ENCODE measurements around the gene PLEKHO1. TPM values are rescaled to one million over a fixed set of nuclear protein-coding genes. Genes with fewer than 3 reads are reported as not detected.
"Not testable (repeated sequence)": the region's sequence is repeated elsewhere in the genome, so short reads cannot be mapped to it uniquely, and the experiment has no call there.

Gene PLEKHO1
- total and polyA plus RNA-seq, 2 donors (not counting 1 experiment from before 2014, with no cell fraction given): 48.3 to 65.6 TPM

GRCh38 chr1:150194381-150195031 lies 44.8 kb downstream of the PLEKHO1 start:
- Histone ChIP-seq H3K36me3 (ENCODE audit: control insufficient read depth, insufficient read depth, low read length) (no peaks in the 10 kb centered on the region), H4K20me1 (ENCODE audit: control insufficient read depth, extremely low read depth, insufficient read depth, low read length) (no peaks in the 10 kb centered on the region), H3K9me3 (ENCODE audit: control insufficient read depth, insufficient read depth, low read depth, low read length) (no peaks in the 10 kb centered on the region), H3K4me3 (replicated peaks in 1 of 4; ENCODE audit: control extremely low read depth in 1 of 4, insufficient read depth in 1 of 4, low read depth in 3 of 4, low read length in 4 of 4) (no peak overlapping the region), H3K4me1 (ENCODE audit: control insufficient read depth, extremely low read depth, insufficient read depth, low read length) (peaks cover 5% of the 10 kb centered on the region), H3K27me3 (ENCODE audit: control insufficient read depth, insufficient read depth, low read length) (no peaks in the 10 kb centered on the region), H3K79me2 (ENCODE audit: control insufficient read depth, insufficient read depth, low read length) (no peaks in the 10 kb centered on the region), H3K27ac (ENCODE audit: insufficient read depth, low read length) (no peak overlapping the region), H2AFZ (ENCODE audit: low read length) (peak overlapping the region; percentile 59), H3K9ac (ENCODE audit: insufficient read depth, low read length) (no peak overlapping the region), H3K4me2 (ENCODE audit: extremely low read depth, insufficient read depth, low read length) (no peak overlapping the region)
- no peak for TF ChIP-seq CTCF (conservative IDR thresholded peaks at IDR 0.05 in 1 of 2, IDR thresholded peaks at IDR 0.05 in 1 of 2; ENCODE audit: low read depth in 1 of 2, low read length in 2 of 2)
- TF ChIP-seq EZH2 (IDR thresholded peaks at IDR 0.05; ENCODE audit: low read length, missing control alignments): no peak
- peak in 1 of 2 donors; percentile 81 for DNase-seq (ENCODE audit: low read depth in 2 of 2)

- Histone ChIP-seq H3K36me3 (ENCODE audit: control insufficient read depth, insufficient read depth, low read length) (no peaks in the 10 kb centered on the region), H3K9ac (ENCODE audit: insufficient read depth, low read length) (no peak overlapping the region)
- TF ChIP-seq EZH2 (IDR thresholded peaks at IDR 0.05; ENCODE audit: low read length, missing control alignments): no peak
- TF ChIP-seq CTCF (conservative IDR thresholded peaks at IDR 0.05 in 1 of 2, IDR thresholded peaks at IDR 0.05 in 1 of 2; ENCODE audit: low read depth in 1 of 2, low read length in 2 of 2): no peak
These were observed 46.7 kb downstream of the PLEKHO1 start for GRCh38 chr1:150196417-150196816.

GRCh38 chr1:150207281-150207971 lies 57.7 kb downstream of the PLEKHO1 start:
- Histone ChIP-seq H3K79me2 (ENCODE audit: control insufficient read depth, insufficient read depth, low read length) (no peaks in the 10 kb centered on the region), H3K27ac (ENCODE audit: insufficient read depth, low read length) (no peak overlapping the region), H3K27me3 (ENCODE audit: control insufficient read depth, insufficient read depth, low read length) (no peaks in the 10 kb centered on the region), H2AFZ (ENCODE audit: low read length) (no peak overlapping the region), H3K9me3 (ENCODE audit: control insufficient read depth, insufficient read depth, low read depth, low read length) (no peaks in the 10 kb centered on the region), H3K4me3 (replicated peaks in 1 of 4; ENCODE audit: control extremely low read depth in 1 of 4, insufficient read depth in 1 of 4, low read depth in 3 of 4, low read length in 4 of 4) (no peak overlapping the region), H3K36me3 (ENCODE audit: control insufficient read depth, insufficient read depth, low read length) (no peaks in the 10 kb centered on the region), H3K4me2 (ENCODE audit: extremely low read depth, insufficient read depth, low read length) (no peak overlapping the region), H4K20me1 (ENCODE audit: control insufficient read depth, extremely low read depth, insufficient read depth, low read length) (no peaks in the 10 kb centered on the region), H3K9ac (ENCODE audit: insufficient read depth, low read length) (no peak overlapping the region), H3K4me1 (ENCODE audit: control insufficient read depth, extremely low read depth, insufficient read depth, low read length) (no peaks in the 10 kb centered on the region)
- no peak for DNase-seq (ENCODE audit: low read depth in 2 of 2)
- TF ChIP-seq CTCF (conservative IDR thresholded peaks at IDR 0.05 in 1 of 2, IDR thresholded peaks at IDR 0.05 in 1 of 2; ENCODE audit: low read depth in 1 of 2, low read length in 2 of 2) (no peak), EZH2 (IDR thresholded peaks at IDR 0.05; ENCODE audit: low read length, missing control alignments) (no peak)

More at GRCh38 chr1:150196417-150196816, 46.7 kb downstream of the PLEKHO1 start:
- no peaks in the 10 kb centered on the region for H4K20me1 ChIP-seq (ENCODE audit: control insufficient read depth, extremely low read depth, insufficient read depth, low read length)
- no peaks in the 10 kb centered on the region for H3K79me2 ChIP-seq (ENCODE audit: control insufficient read depth, insufficient read depth, low read length)
- no peaks in the 10 kb centered on the region for H3K9me3 ChIP-seq (ENCODE audit: control insufficient read depth, insufficient read depth, low read depth, low read length)
- DNase-seq (ENCODE audit: low read depth in 2 of 2): no peak
- no peak overlapping the region for H3K27ac ChIP-seq (ENCODE audit: insufficient read depth, low read length)
- H3K4me3 ChIP-seq (replicated peaks in 1 of 4; ENCODE audit: control extremely low read depth in 1 of 4, insufficient read depth in 1 of 4, low read depth in 3 of 4, low read length in 4 of 4): no peak overlapping the region
- peaks cover 5% of the 10 kb centered on the region for H3K4me1 ChIP-seq (ENCODE audit: control insufficient read depth, extremely low read depth, insufficient read depth, low read length)
- no peaks in the 10 kb centered on the region for H3K27me3 ChIP-seq (ENCODE audit: control insufficient read depth, insufficient read depth, low read length)
- no peak overlapping the region for H3K4me2 ChIP-seq (ENCODE audit: extremely low read depth, insufficient read depth, low read length)
- no peak overlapping the region for H2AFZ ChIP-seq (ENCODE audit: low read length)

GRCh38 chr1:150208460-150208859 lies 58.7 kb downstream of the PLEKHO1 start:
- not testable (repeated sequence) for H3K36me3 ChIP-seq (ENCODE audit: control insufficient read depth, insufficient read depth, low read length); H3K9me3 ChIP-seq (ENCODE audit: control insufficient read depth, insufficient read depth, low read depth, low read length); H3K79me2 ChIP-seq (ENCODE audit: control insufficient read depth, insufficient read depth, low read length); DNase-seq (ENCODE audit: low read depth in 2 of 2); H4K20me1 ChIP-seq (ENCODE audit: control insufficient read depth, extremely low read depth, insufficient read depth, low read length); H3K4me2 ChIP-seq (ENCODE audit: extremely low read depth, insufficient read depth, low read length); H3K4me1 ChIP-seq (ENCODE audit: control insufficient read depth, extremely low read depth, insufficient read depth, low read length); H3K27ac ChIP-seq (ENCODE audit: insufficient read depth, low read length); H3K27me3 ChIP-seq (ENCODE audit: control insufficient read depth, insufficient read depth, low read length); H3K9ac ChIP-seq (ENCODE audit: insufficient read depth, low read length); H3K4me3 ChIP-seq (replicated peaks in 1 of 4; ENCODE audit: control extremely low read depth in 1 of 4, insufficient read depth in 1 of 4, low read depth in 3 of 4, low read length in 4 of 4); H2AFZ ChIP-seq (ENCODE audit: low read length)

Measured in fibroblast of lung (primary cell).